GM19438 (cell line): ENCODE data around the gene FOXG1.

ENCODE experiments used
- ATAC-seq: cut with Tn5 transposase; IDR thresholded peaks from one replicate; pipeline ENCODE4 v1.9.1; 2021; ENCODE audit warnings: low read depth; ENCODE audit not compliant: unreplicated experiment

Gene FOXG1

DNA sequence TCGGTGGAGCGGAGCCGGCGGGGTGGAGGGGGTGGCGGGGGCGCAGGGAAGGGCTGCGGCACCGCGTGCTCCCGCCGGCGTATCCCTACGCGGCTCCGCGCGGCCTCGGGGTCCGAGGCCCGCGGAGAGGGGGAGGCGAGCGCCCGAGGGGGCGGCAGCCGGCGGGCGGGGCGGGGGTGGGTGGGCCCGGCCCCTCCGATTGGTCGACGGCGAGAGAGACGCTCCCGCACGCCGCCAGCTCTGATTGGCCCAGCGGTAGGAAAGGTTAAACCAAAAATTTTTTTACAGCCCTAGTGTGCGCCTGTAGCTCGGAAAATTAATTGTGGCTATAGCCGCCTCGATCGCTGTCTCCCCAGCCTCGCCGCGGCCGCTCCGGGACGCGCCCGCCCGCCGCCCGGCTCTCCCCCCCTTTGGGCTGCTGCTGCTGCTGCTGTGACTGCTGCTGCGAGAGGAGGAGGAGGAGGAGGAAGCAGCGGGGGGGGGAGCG, at the start of gene FOXG1:
TSS of gene FOXG1 (plus strand) at position 319 of the 487 bp plus-strand sequence. CDS start 493 bp downstream, outside the sequence.
- no peak for ATAC-seq

DNA sequence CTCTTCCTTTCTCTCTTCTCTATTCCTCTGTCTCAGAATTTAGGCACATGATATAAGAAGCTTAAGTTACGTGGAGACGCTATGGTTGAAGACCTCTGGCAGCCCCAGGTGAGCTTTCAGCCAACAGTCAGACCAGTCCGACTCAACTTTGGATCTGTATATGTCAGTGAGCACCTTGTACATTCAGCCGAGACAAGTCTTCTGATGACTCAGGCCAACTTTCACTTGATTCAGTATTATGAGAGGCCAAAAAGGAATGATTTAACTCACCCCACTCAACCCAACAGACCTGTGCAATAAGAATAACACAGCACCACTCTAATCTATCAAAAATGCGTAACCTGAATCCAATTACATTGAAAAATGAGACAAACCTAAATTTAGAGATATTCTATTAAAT, 47.5 kb upstream of the FOXG1 start:
- ATAC-seq, result no peak

DNA sequence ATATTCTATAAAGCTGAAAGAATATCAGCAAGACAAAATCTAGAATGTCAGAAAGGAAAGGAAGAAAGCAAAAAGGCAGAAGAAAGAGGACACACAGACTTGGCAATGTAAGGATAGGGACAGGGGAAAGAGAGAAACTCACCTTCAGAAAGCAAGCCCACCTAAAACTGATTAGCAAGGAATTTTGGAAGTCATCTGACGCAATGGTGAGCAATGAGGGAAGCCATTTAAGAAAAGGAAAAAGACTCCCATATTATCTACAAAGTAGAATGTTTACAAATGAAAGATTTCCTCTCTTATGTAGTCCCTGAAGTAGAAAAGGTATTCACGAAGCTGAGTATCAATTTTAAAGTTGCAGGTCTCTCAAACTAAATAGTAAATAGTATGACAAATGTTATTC, 35.2 kb upstream of the FOXG1 start:
- ATAC-seq, result no peak

DNA sequence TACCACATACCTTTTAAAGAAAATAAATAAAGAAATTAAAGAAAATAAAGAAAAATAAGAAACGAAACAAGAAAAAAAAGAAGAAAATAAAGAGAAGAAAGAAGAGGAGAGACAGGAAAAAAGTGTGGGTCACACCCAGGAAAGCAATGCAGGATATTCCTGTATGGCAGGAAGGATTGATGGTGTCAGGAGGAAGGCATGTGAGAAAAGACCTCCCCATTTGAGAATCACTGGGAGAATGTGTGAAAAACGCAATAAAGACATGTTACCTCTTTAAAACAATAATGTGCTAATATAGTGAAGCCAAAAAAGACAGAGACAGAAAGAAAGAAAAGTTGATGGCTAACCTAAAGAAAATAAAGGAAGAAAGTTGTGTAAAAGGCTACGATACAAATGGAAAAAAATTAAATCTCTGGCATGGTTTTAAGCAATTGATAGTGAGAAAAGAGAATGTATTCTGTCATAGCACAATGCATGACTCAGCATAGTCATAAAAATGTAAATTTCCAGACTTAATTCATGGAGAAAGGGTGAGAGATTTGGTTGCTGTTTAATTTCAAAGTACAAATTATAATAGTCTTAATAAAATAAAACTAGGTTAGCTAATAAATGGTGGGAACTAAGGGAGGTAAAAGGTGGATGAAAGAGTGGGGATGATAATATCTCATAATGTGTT, 24.3 kb upstream of the FOXG1 start:
- no peak for ATAC-seq

DNA sequence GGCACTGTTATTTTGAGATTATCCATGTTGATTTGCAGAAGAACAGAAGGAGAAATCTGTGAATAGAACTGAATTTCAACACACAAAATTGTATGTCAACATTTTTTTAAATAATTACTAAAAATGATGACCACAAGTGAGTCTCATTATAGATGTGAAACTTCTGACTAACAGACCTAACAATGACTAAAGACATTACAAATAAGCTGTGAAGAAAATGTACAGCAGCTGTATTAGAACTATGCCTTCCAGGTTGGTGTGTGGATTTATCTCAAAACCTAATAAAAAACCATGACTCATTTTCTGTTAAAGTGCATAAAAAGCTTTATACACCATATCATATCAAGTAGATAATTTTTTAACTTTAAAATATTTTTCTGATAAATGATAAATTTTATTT, 22.5 kb upstream of the FOXG1 start:
- no peak for ATAC-seq

DNA sequence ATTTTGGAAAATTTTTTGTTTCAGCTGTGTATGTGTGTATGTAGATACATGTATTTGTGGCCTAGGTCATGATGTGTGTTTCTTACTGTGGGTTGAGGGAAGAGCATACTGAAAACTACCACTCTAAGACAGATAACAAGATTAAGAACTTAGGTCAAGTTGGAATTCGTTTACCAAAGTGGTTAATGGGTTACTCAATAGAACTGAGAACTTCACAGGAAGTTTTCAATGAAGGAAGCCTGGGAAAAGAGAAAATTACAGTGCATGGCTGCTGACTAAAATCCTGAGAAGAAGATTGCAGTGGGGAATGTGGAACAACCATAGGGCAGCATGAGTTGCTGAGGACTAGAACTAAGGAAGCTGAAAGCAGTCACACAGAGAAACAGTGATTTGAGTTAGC, 21.4 kb upstream of the FOXG1 start:
- no peak for ATAC-seq

DNA sequence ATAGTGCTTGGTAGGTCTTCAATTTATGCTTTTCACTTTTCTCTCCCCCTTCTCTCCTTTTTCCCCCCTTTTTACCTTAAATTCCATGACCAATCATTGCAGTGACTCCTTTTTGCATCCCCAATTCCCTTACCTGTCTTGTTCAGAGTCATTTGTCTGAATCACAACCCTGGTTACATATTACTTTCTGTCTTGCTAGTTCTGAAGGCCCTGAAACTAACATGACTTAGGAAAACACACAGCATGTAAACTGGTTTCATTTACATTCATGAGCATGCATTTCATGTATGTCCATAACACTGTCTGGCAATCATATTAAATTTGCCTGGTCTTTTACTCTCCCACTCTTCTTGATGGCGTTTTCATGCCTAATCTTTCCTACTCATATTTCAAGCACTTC, 20.3 kb upstream of the FOXG1 start:
- ATAC-seq, result no peak

DNA sequence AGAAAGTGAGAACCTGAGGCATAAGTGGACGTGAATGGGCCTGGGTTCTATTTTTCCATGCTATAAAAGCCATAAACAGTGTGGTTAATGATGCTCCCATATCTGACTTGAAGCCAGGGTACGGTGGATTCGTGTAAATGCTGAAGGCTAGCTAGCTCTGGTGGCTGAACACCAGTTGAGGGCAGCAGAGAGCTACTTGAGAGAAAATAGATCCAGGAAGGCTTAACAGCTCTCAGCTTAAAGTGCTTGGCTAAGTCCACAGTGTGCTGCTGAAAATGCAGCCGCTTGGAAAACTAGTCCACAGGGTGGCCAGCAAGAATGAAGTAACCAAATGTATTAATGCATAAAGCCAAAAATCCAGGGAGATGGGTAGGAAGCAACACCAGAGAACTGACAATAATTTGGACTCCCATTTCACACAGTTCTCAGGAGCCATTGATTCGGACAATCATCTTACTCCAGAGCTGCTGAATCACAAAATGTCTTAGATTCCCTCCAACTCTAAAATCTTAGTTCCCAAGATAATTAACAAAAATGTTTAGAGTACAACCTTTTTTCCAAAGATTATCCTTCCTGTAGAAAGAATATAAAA, 15.0 kb upstream of the FOXG1 start:
- ATAC-seq, result no peak

DNA sequence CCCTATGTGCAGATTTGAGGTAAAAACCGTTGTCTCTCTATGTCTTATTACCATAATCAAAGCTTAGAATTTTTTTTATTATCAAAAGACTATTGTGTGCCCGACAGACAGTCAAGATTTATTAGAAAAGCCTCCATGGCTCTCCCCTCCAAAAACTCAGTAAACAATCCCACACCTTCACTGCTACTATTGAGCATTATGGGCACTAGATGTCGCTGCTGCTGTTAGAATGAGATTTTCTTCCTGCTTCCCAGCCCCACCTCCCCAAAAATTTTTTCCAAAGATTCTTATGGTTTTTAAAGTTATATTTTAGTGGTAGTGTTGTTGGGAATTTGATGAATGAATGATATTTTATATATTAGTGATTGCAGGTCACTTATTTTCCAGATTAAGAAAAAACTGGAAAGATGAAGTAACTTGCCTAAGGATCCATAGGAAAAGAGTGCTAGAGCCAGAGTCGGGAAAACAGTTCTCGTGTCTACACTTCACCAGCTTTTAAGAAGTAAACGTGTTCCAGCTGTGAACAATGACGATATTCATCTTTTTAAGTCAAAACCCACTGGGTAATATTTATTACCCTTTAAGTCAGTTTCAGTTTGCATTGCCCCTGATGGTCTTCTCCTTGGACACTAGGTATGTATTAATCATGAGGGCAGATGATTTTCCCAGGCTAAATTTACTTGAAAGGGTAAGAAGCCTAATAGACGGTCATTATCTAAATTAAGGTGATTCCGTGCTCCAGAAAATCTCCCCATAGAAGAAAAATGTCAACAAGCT, 12.2 kb upstream of the FOXG1 start:
- no peak for ATAC-seq

DNA sequence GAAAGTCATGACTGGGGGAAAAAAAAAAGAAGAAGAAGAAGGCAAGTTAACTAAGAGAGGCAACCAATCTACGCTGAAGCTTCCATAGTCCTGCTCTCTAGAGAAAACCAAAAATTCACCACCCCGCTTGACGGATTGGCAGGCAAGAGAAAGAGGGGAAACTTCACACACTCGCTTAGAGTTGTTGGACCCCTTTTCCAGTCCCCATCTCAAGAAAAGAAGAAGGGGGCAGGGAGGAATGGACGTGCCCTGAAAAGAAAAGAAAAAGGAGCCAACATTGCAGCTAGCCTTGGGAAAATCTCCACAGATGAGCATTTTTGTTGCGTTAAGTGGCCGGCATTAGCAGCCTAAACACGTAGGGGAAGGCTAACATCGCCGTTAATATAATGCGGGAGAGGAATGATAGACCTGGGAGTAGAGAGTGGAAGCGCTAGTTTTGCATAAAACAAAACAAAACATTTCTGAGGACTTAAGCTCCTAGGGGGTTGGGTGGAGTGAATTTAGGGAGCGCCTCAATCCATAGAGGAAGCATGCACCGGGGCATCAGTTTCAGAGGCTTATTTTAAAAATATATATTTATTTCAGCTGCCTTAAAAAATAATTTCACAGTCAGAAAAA, 11.3 kb upstream of the FOXG1 start:
- ATAC-seq, result no peak

DNA sequence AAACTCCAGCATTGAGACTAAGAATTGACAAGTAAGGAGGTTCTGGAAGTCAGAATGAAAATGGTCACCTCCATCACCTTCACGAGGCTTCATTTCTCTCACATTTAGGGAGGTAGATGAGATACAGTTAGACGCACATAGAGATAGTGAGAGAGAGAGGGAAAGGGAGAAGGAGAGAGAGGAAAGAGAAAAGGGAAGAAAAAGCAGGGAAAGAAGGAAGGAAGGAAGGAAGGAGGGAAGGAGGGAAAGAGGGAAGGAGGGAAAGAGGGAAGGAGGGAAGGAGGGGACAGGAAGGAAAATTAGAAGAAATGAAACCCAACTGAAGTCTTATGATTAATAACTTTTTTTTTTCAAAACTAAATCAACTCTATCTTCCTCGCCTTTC, 10.7 kb upstream of the FOXG1 start:
- ATAC-seq, result no peak

DNA sequence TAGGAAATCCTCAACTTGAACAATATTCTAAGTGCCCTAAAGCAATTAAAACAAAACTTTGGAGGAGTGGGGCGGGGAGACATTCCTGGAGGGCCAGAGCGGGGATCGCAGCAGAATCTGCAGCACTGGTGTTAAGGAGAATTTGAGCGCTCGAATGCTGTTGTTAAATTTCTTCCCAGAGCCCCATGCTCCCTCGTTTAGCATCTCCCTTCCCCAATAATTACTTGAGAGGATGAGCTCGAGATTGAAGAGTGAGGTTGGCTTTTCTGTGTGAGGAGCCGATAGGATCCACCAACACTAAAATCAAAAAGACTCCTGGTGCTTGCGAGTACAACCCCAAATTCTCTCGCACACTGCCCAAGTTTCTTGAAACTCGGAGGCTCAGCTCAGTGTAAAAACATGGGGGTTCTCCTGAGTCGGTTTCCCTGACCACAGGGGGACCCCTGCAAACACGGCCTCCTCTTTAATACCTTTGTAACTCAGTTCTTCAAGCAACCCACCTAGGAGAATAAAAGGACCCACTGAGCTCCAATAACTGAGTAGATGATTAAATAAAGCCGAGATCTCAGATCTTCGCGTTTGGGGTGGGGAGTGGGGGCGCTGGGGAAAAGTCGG, 10.2 kb upstream of the FOXG1 start:
- no peak for ATAC-seq

DNA sequence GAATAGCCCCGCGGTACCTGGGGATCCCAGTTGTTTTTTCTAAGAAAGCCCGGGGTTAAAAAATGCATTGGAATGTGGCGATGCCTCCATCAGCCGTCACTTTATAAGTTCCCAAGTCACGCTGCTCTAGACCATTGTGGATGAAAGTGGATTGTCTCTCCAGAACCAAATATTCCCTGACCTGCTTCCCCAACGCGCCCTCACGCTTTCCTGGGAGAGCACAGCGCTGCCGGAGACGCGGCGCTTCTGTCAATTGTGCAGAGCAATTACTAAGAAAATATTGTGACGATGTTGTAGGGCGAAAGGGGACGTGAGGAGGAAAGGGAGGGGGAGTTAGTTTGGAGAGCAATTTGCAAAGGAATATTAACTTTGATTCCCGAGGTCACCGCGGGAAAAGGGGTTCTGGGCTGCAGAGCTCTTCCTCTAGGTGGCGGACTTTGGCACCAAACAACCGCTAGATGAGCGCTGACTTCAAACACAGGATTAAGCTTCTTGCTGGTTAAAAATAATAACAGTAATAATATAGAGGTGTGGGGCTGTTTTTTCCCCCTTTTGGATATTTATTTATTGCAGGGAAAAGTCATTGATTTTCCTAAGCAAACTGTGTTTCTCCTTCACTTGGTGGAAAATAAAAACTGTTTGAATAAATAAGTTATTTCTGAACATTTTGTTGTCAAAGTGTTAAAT, 9.6 kb upstream of the FOXG1 start:
- no peak for ATAC-seq

DNA sequence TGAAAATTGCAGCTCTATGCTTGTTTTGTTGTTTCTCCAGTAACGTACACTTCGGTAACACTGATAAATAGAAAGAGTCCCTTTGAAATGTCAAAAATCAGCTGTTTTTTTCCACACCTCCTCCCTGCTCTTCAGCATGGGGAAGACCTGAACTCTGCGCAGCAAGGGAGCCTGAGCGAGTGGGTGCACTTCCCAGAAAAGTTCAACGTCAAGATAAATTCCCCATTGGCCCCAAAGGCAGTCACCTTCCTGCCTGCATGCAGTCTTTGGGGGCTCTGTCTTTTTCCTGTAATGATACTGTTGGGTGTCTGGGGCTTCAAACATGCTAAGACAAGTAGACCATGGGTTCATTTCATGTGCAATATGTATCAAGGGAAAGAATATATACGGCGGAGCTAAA, 8.8 kb upstream of the FOXG1 start:
- no peak for ATAC-seq

DNA sequence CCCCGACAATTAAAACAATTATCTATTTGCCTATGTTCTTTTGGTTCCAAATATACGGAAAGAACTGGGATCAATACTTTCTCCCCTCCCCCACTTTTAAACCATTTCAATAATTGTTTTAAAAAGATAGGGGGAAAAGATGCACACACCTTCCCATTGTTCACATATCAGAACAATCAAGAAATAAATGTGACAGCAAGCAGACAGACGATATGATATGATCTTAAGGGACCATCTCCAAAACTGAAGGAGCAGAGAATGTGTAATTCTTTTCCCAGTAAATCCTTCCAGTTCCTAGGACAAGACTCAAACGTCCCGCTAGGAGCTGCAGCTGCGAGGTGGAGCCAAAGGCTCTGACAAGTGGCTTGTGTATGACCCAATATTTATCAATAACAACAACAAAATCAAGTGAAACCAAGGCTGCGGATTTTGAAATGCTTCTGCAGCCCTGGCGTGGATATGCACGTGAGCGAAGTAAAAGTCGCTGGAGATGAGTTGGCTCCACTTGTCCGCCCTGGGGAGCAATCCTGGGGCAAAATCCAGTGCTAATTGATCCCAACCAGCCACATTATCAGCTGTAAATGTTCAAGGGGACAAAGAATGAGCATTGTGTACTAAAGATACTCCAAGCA, 8.2 kb upstream of the FOXG1 start:
- no peak for ATAC-seq

DNA sequence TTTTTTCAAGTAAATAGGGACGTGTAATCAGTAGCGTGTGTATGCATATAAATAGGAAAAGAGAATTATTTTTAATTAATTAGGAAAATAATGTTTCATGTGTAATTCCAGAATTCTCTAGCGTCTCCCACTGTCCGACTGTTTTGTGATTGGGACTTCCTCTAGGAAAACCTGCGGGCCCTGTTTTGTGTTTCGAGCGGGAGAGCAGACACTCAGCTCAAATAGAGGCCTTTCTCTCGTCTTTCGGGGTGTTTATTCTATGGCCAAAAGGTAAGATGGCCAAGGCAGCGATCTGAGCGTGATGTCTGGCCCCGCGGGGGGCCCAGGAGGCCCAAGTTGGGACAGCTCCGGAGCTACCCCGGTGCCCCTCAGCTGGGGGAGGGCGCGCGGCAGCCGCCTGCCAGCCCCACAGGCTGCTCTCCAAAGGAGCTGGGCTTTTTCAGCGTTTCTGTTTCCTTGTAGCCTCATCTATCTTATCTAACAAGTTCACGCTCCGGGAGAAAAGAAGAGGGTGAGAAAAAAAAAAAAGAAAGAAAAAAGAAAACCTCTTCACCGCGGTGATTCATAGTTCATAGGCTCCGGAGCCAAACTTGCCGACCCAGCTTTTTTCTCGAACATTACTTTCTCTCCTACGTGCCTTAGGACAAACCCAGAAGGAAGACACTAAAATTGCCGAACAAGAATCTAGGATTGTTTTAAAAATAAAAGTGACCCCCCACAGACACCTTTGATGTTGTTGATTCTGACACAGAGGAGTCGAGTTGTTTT, 7.5 kb upstream of the FOXG1 start:
- ATAC-seq, result no peak

DNA sequence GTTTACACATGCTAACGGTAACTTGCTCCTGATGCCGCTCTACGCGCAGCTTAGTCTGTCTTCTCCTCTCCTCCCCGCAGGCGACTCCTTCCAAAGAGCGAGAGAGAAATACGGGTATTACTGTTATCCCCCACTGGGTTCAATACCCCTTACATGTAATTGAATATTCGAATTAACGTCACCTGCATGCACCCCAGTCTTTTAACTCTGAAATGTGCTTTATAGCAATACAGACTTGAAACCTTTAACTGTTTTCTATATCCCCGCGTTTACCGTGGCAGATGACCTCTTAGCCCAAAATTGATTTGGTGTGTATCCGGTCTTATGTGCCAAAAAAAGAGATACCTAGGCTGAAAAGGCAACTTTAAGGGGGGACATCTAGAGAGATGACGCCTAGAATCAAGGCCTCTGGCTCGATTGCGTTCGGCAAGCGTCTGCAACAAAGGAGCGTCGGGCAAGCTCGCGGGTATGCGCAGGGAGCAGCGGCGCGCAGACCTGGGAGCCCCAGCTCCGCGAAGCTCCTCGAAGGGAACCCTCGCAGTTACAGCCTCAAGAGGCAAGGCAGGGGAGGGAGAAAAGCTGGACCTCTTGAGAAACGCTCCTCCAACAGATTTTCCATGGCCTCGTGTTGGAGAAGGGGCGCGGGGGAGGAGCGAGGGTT, 6.8 kb upstream of the FOXG1 start:
- ATAC-seq, result no peak

DNA sequence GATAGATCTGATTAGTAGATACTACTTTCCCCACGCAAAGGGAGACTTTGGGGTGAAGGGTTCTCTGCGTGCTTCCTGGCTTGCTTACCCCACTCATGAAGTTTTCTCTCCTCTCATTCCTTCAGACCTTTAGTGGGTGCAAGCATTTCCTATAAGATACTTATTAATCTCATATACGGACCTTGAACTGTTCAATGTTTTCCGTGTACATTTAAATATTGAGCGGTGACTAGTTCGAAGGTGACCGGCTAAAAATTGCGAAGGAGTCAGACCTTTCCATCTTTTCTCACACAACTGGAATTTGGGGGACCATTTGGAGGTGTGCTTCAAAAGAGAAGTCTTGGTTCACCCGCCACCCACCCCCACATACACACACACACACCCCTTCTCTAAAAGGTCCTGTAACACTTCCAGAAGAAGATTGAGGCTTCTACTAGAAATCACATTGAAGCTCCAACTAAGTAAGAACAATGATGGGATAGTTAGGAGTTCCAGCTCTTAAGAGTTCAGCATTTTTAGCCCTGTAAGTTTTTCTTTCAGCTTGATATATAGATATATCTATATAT, 6.1 kb upstream of the FOXG1 start:
- no peak for ATAC-seq
